ENCODE data around the gene C1orf53. TPM values are rescaled to one million over a fixed set of nuclear protein-coding genes. Genes with fewer than 3 reads are reported as not detected.
A peak's percentile ranks its signal among the peaks of the same experiment; 100 is the strongest.

Gene C1orf53
- total RNA-seq, 1 donor from 2014 or later: 3.8 TPM

GRCh38 chr1:197913495-197914276, 11.3 kb downstream of the C1orf53 start:
- no peak for DNase-seq (ENCODE audit: low spot score in 2 of 2, unreplicated experiment in 2 of 2)
- H3K9me3 Mint-ChIP-seq: no peaks in the 10 kb centered on the region

DNA sequence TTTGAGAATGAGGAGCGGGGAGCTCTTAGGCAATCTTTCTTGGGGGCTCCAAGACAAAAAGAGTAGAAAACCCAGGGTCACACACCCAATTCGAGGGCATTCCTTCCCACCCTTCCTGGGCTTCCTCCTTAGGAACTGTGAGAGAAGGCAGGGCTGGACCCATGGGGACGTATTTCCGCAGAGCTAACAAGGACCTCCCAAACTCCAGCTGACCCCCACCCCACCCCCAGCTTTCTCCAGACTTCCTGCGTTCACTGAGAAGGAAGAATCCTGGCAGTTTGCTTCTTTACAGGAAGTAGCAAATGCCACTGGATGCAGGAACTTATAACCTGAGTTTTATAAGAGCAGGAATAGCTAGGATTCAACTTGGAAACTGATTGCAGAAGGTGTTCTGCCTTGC, 12.1 kb downstream of the C1orf53 start:
- Mint-ChIP-seq H3K4me3 (no peak overlapping the region), H3K36me3 (no peaks in the 10 kb centered on the region), H3K9me3 (no peaks in the 10 kb centered on the region), H3K27me3 (ENCODE audit: low read depth) (peaks cover 100% of the 10 kb centered on the region), H3K4me1 (peaks cover 73% of the 10 kb centered on the region), H3K27ac (no peak overlapping the region)
- DNase-seq (ENCODE audit: low spot score in 2 of 2, unreplicated experiment in 2 of 2): no peak
- TF ChIP-seq CTCF (IDR thresholded peaks at IDR 0.05; ENCODE audit: unreplicated experiment): no peak

More at GRCh38 chr1:197913495-197914276, 11.3 kb downstream of the C1orf53 start:
- Mint-ChIP-seq H3K27ac (no peak overlapping the region), H3K4me3 (peak overlapping the region; percentile 60), H3K4me1 (peaks cover 80% of the 10 kb centered on the region), H3K36me3 (no peaks in the 10 kb centered on the region), H3K27me3 (ENCODE audit: low read depth) (peaks cover 100% of the 10 kb centered on the region)
- TF ChIP-seq CTCF (IDR thresholded peaks at IDR 0.05; ENCODE audit: unreplicated experiment): no peak

DNA sequence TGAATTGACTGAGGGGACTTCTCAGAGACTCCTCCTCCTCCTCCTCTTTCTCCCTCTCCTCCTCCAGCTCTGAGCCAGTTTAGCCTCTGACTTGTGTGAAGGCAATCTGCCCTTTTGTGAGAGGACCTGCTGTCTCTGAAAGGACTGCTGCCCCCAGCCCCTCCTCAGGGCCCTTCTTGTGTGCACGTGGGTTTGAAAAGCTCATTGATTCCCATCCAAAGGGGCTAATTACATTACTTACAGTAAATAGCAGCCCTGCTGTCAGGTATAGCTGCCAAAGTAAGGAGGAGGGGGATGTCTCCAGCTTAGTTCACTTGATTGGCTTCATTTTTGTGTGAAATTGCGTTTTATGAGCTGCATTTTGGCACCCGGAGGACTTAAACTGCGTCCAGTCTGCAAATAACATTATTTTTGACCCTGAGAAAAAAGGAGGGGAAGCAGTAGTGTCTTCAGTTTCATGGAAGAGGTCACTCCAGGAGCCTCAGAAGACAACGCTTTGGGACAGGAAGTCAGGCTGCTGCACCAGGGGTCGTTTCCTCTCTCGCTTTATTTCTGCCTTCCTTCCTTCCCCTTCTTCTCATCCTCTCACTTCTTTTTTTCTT, 12.9 kb downstream of the C1orf53 start:
- Mint-ChIP-seq H3K27ac (no peak overlapping the region), H3K9me3 (no peaks in the 10 kb centered on the region), H3K4me1 (peaks cover 70% of the 10 kb centered on the region), H3K4me3 (peak overlapping the region; percentile 72), H3K36me3 (no peaks in the 10 kb centered on the region), H3K27me3 (ENCODE audit: low read depth) (peaks cover 100% of the 10 kb centered on the region)
- no peak for DNase-seq (ENCODE audit: low spot score in 2 of 2, unreplicated experiment in 2 of 2)
- TF ChIP-seq CTCF (IDR thresholded peaks at IDR 0.05; ENCODE audit: unreplicated experiment): no peak

GRCh38 chr1:197915862-197916499, 13.6 kb downstream of the C1orf53 start:
- peak in 1 of 2 experiments; percentile 75 for DNase-seq (ENCODE audit: low spot score in 2 of 2, unreplicated experiment in 2 of 2)
- H3K4me3 Mint-ChIP-seq: peak overlapping the region; percentile 72
- no peaks in the 10 kb centered on the region for H3K36me3 Mint-ChIP-seq
- peak overlapping the region; percentile 9 for H3K27ac Mint-ChIP-seq
- peak; percentile 36 for TF ChIP-seq CTCF (IDR thresholded peaks at IDR 0.05; ENCODE audit: unreplicated experiment)
- peaks cover 71% of the 10 kb centered on the region for H3K4me1 Mint-ChIP-seq
- no peaks in the 10 kb centered on the region for H3K9me3 Mint-ChIP-seq
- H3K27me3 Mint-ChIP-seq (ENCODE audit: low read depth): peaks cover 100% of the 10 kb centered on the region

DNA sequence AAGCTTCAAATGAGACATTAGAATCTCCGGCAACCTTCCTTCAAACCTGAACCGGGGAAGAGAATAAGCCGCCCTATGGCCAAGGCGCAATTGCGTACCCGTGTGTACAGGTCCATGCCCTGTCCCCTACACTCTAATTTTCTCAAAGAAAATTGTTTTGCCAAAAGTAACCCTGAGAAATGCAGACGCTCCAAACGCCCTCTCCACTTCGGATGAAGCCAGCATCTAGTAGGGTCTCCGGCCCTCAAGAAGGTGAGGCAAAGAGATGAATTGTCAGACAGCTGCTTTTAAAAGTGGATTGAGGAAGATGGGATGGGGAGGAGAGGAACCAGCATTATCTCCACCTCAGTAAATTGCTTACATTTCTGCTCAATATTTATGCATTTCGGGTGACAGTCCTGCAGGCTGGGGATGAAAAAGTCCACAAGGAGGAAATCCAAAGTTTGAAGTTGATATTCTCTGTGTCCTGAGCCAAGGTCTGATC, 14.1 kb downstream of the C1orf53 start:
- Mint-ChIP-seq H3K4me3 (peak overlapping the region; percentile 72), H3K27me3 (ENCODE audit: low read depth) (peaks cover 100% of the 10 kb centered on the region), H3K36me3 (peaks cover 2% of the 10 kb centered on the region), H3K9me3 (no peaks in the 10 kb centered on the region), H3K27ac (no peak overlapping the region), H3K4me1 (peaks cover 72% of the 10 kb centered on the region)
- no peak for DNase-seq (ENCODE audit: low spot score in 2 of 2, unreplicated experiment in 2 of 2)
- TF ChIP-seq CTCF (IDR thresholded peaks at IDR 0.05; ENCODE audit: unreplicated experiment): no peak
